GM12801 (cell line): ENCODE measurements around the gene HACD4.

Source experiments
- TF ChIP-seq, protein P1 (sequence below): IDR thresholded peaks from one replicate; pipeline ENCODE4 v1.5.1; 2011; ENCODE audit warnings: control low read depth; ENCODE audit not compliant: insufficient read length; ENCODE audit errors: extremely low read depth

HACD4 gene

DNA sequence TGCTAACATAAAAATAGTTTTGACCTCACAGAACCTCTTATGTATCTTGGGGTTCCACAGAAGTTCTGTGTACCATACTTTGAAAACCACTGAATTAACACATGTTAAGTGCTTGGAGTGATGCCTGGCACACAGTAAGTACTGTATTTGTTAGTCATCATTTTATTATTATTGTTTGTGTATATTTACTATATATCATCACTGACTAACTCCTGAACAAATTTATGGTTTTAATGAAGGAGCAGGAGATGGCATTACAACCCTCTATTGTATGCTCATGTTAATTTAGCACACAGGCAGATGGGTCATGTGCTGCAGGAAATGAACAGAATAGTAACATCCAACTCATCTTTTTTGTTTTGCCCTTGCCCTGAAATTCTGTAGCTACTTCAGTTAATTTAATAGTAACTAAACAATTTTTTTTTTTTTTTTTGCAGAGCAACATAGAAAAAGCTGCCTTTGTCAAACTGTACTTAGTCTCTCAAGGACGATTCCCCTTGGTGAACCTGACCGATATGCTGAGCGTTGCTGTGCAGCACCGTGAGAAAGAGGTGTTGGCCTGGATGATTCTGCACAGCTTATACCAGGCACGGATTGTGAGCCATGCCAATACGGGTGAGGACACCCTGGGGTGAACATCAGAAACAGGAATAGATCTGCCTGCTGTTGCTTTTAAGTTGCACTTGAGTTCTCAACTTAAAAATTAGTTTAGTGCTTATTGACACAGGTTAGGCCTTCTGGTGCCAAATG is 45.4 kb downstream of the HACD4 start:
- TF ChIP-seq, protein P1, sequence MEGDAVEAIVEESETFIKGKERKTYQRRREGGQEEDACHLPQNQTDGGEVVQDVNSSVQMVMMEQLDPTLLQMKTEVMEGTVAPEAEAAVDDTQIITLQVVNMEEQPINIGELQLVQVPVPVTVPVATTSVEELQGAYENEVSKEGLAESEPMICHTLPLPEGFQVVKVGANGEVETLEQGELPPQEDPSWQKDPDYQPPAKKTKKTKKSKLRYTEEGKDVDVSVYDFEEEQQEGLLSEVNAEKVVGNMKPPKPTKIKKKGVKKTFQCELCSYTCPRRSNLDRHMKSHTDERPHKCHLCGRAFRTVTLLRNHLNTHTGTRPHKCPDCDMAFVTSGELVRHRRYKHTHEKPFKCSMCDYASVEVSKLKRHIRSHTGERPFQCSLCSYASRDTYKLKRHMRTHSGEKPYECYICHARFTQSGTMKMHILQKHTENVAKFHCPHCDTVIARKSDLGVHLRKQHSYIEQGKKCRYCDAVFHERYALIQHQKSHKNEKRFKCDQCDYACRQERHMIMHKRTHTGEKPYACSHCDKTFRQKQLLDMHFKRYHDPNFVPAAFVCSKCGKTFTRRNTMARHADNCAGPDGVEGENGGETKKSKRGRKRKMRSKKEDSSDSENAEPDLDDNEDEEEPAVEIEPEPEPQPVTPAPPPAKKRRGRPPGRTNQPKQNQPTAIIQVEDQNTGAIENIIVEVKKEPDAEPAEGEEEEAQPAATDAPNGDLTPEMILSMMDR = no peak

DNA sequence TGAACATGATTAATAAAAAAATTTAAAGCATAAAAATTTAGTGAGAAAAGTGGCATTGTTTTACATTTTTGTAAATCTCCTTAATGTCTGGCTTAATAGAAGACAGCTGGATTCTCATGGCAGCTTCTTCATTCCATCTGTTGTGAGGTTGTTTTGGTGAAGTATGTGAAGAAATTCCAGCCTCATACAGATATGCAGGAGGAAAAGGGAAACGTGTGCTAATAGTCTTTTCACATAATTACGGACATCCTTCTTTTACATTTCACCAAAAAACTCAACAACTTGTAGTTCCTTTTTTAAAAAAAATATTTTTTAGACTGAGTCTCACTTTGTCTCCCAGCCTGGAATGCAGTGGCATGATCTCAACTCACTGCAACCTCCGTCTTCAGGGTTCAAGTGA is 46.9 kb downstream of the HACD4 start:
- TF ChIP-seq, protein P1 = no peak

DNA sequence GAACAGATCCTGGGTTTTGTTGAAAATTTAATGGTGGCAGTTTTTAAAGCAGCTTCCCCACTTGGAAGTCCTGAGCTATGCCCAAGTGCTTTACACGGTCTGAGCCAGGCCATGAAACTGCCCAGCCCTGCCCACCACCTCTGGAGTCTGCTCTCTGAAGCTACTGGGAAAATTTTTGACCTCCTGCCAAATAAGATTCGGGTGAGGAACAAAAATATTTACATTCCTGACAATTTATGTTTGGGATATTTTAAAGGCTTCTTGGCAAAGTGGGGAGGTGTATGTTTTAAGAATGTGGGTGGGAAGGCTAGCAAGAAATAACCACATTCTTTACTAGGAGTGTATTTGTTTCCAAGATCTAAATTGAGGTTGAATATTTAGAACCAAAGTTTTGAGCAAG is 50.0 kb downstream of the HACD4 start:
- TF ChIP-seq, protein P1 = no peak

DNA sequence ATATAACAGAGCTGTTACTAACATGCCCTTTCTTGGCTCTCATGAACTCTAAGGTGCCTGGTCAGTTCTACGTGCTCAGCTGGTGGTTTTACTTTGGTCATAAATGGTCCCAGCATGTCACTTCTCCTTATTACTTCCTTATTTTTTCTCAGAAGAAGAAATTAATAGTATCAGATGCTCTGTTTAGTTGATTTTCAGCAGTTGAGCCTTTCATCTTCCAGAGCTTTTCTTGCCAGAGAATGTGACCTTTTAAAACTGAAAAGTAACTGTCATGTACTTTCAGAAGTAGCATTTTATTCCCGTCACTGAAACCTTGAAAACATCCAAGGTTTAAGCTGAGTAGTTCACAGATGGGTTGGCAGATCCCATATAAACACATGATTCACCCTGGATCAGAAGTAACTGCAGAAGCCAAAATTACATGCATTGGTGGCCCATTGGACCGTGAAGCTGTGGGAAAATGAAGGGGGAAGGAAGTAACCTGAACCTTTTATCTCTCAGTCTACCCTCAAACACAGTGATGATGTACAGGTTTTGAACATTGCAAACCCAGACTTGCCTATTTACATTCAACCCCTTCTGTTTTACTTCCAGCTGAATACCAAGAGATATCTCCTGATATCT is 50.5 kb downstream of the HACD4 start:
- TF ChIP-seq, protein P1 = no peak

DNA sequence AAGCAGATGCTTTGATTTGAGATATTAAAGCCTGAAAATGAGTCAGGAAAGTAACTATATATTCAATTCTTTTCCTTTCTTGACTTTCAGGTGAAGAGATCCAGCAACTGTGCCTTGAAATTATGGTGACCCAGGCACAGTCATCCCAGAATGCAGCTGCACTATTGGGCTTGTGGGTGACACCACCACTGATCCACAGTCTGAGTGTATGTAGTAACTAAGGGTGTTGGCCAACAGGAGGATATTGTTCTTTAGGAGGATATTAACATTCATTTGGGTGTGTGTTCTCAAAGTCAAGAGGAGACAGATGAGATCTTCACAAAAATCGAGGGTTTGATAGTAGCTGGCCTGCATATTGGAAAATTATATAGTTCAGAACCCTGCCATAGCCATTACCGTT is 53.2 kb downstream of the HACD4 start:
- TF ChIP-seq, protein P1 = no peak

DNA sequence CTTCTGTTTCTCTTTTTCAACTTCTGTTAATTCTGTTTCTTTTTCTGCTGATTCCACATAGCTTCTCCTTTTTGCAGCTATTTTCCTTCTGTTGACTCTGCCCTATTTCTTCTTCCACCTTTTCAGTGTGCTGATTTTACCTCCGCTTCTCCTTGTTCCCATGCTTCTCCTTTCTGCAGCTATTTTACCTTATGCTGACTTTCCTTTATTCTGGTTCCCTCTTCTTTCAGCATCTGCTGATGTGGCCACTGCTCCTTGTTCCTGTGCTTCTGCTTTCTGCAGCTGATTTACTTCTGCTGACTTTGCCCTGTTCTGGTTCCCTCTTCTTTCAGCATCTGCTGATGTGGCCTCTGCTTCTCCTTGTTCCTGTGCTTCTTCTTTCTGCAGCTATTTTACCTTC is 58.8 kb downstream of the HACD4 start:
- TF ChIP-seq, protein P1 = no peak

DNA sequence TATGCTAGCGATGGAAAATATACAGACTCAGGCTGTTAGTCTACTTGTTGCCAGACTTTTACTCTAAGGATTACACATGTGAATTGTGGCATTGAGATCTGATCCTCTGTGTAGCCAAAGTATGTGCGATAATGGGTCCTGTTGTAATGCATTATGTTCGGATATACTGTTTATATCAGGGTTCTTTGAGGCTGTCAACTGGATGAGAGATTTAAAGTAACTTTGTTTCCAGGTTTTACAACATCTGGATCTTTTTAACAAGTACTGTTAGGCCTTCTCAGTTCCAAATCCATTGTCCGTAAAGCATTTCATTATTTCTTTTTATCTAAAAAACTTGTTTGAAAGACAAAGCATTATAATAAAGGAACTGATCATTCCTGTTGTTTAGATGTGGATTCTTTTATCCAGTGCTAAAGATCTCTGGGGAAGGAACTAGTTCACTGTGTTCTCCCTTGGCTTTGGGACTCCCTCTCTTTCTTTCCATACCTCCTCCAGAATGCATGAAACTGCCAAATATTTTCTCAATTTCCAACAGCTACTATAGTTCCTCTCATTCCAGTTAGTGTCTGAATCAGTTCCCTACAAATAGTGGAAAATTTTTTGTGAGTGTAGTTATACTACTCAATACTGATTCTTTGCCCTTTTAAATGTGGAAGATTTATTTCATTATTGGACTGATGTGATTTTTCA is 68.8 kb downstream of the HACD4 start:
- TF ChIP-seq, protein P1 = no peak
